SIG-M5 treated with dmso at 0.1 percent for 504 hours (cell line): ENCODE data around the gene TMEM219.
"Not testable (repeated sequence)": the region's sequence is repeated elsewhere in the genome, so short reads cannot be mapped to it uniquely, and the experiment has no call there.

Source experiments
- DNase-seq: peaks from one replicate; lab custom pipeline; 2025; ENCODE audit not compliant: unreplicated experiment; lab: John Stamatoyannopoulos, UW

TMEM219 gene

DNA sequence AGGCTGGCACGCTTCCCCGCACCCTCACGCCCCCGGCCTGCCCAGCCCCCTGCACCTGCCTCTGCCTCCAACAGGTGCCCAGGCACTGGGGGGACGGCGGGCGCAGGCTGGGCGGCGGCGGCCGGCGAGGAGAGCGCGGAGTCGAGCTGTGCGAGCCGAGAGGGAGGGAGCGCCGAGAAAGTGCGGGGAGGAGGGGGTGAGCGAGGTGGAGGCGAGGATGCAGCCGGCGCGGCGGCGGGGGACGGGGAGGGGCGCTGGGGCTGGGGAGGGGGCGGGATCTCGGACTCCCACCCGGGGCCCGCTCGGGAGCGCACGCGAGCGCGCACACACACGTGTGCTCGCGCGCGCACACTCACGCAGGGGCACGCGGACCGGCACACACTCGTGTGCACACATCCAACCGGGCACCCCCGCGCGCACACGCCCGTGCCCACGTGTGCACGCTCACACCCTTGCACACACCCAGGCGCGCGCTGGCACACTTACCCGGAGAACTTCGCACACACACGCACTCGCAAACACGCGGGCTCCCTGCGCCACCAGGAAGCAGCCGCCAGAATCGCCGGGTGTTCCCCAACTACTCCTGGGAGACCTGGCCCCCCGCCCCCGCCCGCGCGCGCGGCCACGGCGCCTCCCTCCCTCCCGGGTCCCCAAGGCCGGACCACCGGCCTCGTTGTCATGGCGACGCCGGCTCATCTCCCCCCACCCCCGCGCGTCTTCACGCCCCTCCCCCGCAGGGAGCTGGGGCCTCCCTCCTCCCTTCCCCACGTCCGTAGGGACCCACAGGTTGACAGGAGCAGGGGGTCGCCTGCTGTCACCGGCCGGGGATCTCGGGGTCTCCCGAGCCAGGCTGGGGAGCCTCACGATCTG is 49.2 kb downstream of the TMEM219 start, which contains the start of gene DOC2A:
DOC2A (minus strand) TSS at position 184 of the 870 bp plus-strand sequence. CDS start 805 bp downstream, outside the sequence.
- peak; percentile 18 for DNase-seq

DNA sequence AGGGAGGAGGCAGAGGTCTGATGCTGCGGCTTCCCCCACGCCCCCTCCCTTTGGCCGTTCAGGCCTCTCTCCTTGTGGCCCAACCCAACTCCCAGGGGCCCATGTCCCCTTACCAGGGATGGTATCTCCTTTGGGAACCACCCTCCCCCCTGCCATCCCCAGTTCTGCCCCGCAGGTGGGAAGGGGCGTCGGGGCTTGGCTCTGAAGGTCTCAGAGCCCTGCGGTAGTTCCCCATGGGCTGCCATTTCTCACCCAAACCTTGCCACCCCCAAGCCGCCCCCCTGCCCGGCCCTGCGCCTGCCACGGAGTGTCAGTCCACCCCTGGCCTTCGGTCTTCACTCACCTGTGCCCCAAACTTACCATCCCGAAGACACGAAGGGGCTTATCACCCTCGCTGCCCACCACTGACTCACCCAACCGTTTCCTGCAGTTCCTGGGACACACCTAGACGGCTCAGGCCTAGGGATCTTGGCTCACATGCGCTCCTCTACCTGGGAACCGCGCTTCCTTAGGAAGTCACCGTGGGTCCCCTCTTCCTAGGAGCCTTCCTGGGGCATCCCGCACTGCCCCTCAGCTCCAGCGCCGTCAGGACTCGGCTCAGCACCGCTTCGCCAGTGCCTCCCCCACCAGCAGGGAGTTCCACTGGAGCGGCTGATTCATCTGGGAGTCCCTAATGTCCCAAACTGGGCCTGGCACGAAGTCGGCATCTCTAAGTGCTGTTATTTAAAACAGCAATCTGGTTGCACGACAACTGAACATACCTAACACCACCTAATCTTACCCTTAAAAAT is 50.0 kb downstream of the TMEM219 start:
- DNase-seq, result no peak

DNA sequence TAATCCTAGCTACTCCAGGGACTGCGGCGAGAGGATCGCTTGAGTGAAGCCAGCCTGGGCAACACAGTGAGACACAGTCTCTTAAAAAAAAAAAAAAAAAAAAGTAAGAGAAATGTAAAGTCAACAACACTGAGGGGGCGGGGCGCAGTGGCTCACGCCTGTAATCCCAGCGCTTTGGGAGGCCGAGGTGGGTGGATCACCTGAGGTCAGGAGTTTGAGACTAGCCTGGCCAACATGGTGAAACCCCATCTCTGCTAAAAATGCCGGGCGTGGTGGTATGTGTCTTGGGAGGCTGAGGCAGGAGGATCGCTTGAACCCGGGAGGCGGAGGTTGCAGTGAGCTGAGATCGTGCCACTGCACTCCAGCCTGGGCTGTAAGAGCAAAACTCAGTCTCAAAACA is 50.7 kb downstream of the TMEM219 start:
- DNase-seq, result not testable (repeated sequence)

DNA sequence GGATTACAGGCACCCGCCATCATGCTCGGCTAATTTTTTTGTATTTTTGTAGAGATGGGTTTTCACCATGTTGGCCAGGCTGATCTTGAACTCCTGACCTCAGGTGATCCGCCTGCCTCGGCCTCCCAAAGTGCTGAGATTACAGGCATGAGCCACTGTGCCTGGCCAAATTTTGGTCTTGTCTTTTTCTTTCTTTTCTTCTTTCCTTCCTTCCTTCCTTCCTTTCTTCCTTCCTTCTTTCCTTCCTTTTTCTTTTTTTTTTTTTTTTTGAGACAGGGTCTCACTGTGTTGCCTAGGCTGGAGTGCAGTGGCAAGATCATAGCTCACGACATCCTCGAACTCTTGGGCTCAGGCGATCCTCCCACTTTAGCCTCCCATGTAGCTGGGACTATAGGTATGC is 53.6 kb downstream of the TMEM219 start:
- not testable (repeated sequence) for DNase-seq

DNA sequence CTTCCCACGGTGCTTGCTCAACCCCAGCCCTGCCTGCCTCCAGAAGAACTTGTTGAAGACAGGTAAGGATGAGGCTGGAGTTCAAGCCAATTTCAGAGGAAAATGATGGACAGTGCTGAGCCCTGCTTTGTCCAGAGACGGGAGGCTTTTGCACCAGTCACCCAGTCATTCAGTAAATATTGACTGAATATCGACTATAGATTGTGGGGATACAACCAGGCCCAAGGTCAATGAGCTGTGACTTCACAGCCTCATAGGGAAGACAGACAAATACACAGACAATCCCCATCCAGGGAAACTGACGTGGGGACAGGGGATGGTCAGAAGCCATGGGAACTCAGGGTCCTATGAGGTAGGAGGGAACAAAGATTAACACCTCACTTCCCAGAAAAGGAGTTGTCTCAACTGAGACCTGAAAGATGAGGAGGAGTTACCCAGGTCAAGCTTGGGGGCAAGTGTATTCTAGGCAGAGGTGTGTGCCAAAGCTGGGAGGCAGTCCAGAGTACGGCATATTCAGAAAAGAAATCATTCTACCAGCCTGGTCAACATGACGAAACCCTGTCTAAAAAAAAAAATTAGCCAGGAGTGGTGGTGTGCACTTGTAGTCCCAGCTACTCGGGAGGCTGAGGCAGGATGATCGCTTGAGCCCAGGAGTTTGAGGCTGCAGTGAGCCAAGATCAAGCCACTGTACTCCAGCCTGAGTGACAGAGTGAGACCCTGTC is 54.8 kb downstream of the TMEM219 start:
- no peak for DNase-seq

DNA sequence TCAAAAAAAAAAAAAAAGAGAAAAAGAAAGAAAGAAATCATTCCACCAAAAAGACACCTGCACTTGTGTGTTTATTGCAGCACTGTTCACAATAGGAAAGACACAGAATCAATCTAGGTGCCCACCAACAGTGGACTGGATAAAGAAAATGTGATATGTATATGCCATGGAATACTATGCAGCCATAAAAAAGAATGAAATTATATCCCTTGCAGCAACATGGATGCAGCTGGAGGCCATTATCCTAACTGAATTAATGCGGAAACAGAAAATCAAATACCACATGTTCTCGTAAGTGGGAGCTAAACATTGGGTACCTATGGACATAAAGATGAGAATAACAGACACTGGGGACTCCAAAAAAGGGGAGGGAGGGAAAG is 55.4 kb downstream of the TMEM219 start:
- no peak for DNase-seq

DNA sequence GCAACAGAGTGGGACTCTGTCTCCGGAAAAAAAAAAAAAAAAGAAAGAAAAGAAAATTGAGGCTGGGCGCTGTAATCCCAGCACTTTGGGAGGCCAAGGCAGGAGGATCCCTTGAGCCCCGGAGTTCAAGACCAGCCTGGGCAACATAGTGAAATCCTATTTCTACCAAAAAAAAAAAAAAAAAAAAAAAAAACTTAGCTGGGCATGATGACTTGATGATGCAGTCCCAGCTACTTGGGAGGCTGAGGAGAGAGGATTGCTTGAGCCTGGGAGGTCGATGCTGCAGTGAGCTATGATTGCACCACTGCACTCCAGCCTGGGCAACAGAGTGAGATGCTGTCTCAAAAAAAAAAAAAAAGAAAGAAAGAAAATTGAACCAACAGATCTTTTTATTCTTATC is 56.1 kb downstream of the TMEM219 start:
- DNase-seq, result not testable (repeated sequence)

DNA sequence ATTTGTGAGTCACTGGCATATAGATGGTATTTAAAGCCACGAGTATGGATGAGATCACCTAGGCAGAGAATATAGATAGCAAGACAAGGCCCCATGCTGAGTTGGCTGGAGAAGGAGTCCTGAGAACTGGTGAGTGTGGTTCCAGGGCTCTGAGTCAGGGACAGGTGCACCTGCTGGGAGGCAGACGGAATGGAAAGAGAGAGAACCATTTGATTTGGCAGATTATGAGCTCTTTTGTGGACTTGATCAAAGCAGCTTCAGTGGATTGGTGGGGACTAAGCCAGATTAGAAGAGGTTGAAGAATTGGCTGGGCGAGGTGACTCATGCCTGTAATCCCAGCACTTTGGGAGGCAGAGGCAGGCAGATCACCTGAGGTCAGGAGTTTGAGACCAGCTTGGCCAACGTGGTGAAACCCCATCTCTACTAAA is 56.9 kb downstream of the TMEM219 start:
- no peak for DNase-seq
